ENCODE measurements around the gene HAX1.

- TF ChIP-seq, protein P1, sequence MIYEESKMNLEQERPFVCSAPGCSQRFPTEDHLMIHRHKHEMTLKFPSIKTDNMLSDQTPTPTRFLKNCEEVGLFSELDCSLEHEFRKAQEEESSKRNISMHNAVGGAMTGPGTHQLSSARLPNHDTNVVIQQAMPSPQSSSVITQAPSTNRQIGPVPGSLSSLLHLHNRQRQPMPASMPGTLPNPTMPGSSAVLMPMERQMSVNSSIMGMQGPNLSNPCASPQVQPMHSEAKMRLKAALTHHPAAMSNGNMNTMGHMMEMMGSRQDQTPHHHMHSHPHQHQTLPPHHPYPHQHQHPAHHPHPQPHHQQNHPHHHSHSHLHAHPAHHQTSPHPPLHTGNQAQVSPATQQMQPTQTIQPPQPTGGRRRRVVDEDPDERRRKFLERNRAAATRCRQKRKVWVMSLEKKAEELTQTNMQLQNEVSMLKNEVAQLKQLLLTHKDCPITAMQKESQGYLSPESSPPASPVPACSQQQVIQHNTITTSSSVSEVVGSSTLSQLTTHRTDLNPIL (CRISPR knock-in tag; IDR thresholded peaks at IDR 0.05; ENCODE audit: low read depth): no peak
- TF ChIP-seq, protein P2, sequence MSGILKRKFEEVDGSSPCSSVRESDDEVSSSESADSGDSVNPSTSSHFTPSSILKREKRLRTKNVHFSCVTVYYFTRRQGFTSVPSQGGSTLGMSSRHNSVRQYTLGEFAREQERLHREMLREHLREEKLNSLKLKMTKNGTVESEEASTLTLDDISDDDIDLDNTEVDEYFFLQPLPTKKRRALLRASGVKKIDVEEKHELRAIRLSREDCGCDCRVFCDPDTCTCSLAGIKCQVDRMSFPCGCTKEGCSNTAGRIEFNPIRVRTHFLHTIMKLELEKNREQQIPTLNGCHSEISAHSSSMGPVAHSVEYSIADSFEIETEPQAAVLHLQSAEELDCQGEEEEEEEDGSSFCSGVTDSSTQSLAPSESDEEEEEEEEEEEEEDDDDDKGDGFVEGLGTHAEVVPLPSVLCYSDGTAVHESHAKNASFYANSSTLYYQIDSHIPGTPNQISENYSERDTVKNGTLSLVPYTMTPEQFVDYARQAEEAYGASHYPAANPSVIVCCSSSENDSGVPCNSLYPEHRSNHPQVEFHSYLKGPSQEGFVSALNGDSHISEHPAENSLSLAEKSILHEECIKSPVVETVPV (CRISPR knock-in tag; IDR thresholded peaks at IDR 0.05): no peak
- no peak for TF ChIP-seq SNAI2 (CRISPR knock-in tag; IDR thresholded peaks at IDR 0.05)
- TF ChIP-seq ZNF565 (CRISPR knock-in tag; conservative IDR thresholded peaks at IDR 0.05; ENCODE audit: low read depth): no peak
- TF ChIP-seq, protein P3, sequence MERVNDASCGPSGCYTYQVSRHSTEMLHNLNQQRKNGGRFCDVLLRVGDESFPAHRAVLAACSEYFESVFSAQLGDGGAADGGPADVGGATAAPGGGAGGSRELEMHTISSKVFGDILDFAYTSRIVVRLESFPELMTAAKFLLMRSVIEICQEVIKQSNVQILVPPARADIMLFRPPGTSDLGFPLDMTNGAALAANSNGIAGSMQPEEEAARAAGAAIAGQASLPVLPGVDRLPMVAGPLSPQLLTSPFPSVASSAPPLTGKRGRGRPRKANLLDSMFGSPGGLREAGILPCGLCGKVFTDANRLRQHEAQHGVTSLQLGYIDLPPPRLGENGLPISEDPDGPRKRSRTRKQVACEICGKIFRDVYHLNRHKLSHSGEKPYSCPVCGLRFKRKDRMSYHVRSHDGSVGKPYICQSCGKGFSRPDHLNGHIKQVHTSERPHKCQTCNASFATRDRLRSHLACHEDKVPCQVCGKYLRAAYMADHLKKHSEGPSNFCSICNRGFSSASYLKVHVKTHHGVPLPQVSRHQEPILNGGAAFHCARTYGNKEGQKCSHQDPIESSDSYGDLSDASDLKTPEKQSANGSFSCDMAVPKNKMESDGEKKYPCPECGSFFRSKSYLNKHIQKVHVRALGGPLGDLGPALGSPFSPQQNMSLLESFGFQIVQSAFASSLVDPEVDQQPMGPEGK (CRISPR knock-in tag; IDR thresholded peaks at IDR 0.05; ENCODE audit: borderline replicate concordance): no peak
- no peak for TF ChIP-seq ISL1 (CRISPR knock-in tag; IDR thresholded peaks at IDR 0.05)
- no peak for TF ChIP-seq ARNTL (CRISPR knock-in tag; IDR thresholded peaks at IDR 0.05; ENCODE audit: borderline replicate concordance, low read depth)
Measured at GRCh38 chr1:154324241-154324640, 51.8 kb downstream of the HAX1 start.

Data from SK-N-SH treated with all-trans-retinoic acid at 6 μM for 48 hours (cell line).